ENCODE data around the gene CTNNA3. TPM values are rescaled to one million over a fixed set of nuclear protein-coding genes. Genes with fewer than 3 reads are reported as not detected.

The CTNNA3 gene
- total and polyA plus RNA-seq, 2 donors (not counting 1 experiment from before 2014, with no cell fraction given), result not detected

DNA sequence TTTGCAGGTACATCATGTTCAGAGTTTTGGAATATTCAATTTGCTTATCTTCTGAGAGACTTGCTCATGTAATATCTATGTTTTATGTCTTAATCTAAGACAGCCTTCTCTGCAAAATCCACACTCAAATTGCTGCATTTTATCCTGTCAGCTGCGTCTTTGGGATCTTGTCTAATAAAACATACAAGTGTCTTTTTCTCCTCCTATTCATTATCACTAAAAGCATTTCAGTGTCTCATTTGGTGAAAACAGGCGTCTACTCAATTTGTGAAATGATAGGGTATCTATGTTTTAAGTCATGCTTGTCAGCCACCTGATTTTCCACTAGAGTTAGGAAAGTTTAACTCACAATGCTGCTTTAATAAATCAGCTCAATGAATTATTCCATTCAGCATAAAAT lies 882.9 kb downstream of the CTNNA3 start:
- no peak overlapping the region for H3K27ac ChIP-seq (ENCODE audit: insufficient read depth, low read length)
- TF ChIP-seq EZH2 (IDR thresholded peaks at IDR 0.05; ENCODE audit: low read length, missing control alignments) (no peak), CTCF (conservative IDR thresholded peaks at IDR 0.05 in 1 of 2, IDR thresholded peaks at IDR 0.05 in 1 of 2; ENCODE audit: low read depth in 1 of 2, low read length in 2 of 2) (no peak)
- no peaks in the 10 kb centered on the region for H3K27me3 ChIP-seq (ENCODE audit: control insufficient read depth, insufficient read depth, low read length)
- no peak overlapping the region for H2AFZ ChIP-seq (ENCODE audit: low read length)
- no peaks in the 10 kb centered on the region for H3K79me2 ChIP-seq (ENCODE audit: control insufficient read depth, insufficient read depth, low read length)
- H3K4me2 ChIP-seq (ENCODE audit: extremely low read depth, insufficient read depth, low read length), result no peak overlapping the region
- H3K36me3 ChIP-seq (ENCODE audit: control insufficient read depth, insufficient read depth, low read length), result no peaks in the 10 kb centered on the region
- no peak overlapping the region for H3K9ac ChIP-seq (ENCODE audit: insufficient read depth, low read length)
- no peaks in the 10 kb centered on the region for H3K9me3 ChIP-seq (ENCODE audit: control insufficient read depth, insufficient read depth, low read depth, low read length)
- no peak for DNase-seq (ENCODE audit: low read depth in 2 of 2)
- no peaks in the 10 kb centered on the region for H3K4me1 ChIP-seq (ENCODE audit: control insufficient read depth, extremely low read depth, insufficient read depth, low read length)
- H3K4me3 ChIP-seq (replicated peaks in 1 of 4; ENCODE audit: control extremely low read depth in 1 of 4, insufficient read depth in 1 of 4, low read depth in 3 of 4, low read length in 4 of 4), result no peak overlapping the region
- H4K20me1 ChIP-seq (ENCODE audit: control insufficient read depth, extremely low read depth, insufficient read depth, low read length), result no peaks in the 10 kb centered on the region

GRCh38 chr10:66811211-66811610 lies 884.8 kb downstream of the CTNNA3 start:
- Histone ChIP-seq H3K4me2 (ENCODE audit: extremely low read depth, insufficient read depth, low read length) (no peak overlapping the region), H2AFZ (ENCODE audit: low read length) (no peak overlapping the region), H3K4me1 (ENCODE audit: control insufficient read depth, extremely low read depth, insufficient read depth, low read length) (no peaks in the 10 kb centered on the region), H3K27me3 (ENCODE audit: control insufficient read depth, insufficient read depth, low read length) (no peaks in the 10 kb centered on the region), H3K9ac (ENCODE audit: insufficient read depth, low read length) (no peak overlapping the region), H3K4me3 (replicated peaks in 1 of 4; ENCODE audit: control extremely low read depth in 1 of 4, insufficient read depth in 1 of 4, low read depth in 3 of 4, low read length in 4 of 4) (no peak overlapping the region), H3K27ac (ENCODE audit: insufficient read depth, low read length) (no peak overlapping the region), H3K79me2 (ENCODE audit: control insufficient read depth, insufficient read depth, low read length) (no peaks in the 10 kb centered on the region), H3K9me3 (ENCODE audit: control insufficient read depth, insufficient read depth, low read depth, low read length) (no peaks in the 10 kb centered on the region), H3K36me3 (ENCODE audit: control insufficient read depth, insufficient read depth, low read length) (no peaks in the 10 kb centered on the region), H4K20me1 (ENCODE audit: control insufficient read depth, extremely low read depth, insufficient read depth, low read length) (no peaks in the 10 kb centered on the region)
- TF ChIP-seq CTCF (conservative IDR thresholded peaks at IDR 0.05 in 1 of 2, IDR thresholded peaks at IDR 0.05 in 1 of 2; ENCODE audit: low read depth in 1 of 2, low read length in 2 of 2) (no peak), EZH2 (IDR thresholded peaks at IDR 0.05; ENCODE audit: low read length, missing control alignments) (no peak)
- no peak for DNase-seq (ENCODE audit: low read depth in 2 of 2)

DNA sequence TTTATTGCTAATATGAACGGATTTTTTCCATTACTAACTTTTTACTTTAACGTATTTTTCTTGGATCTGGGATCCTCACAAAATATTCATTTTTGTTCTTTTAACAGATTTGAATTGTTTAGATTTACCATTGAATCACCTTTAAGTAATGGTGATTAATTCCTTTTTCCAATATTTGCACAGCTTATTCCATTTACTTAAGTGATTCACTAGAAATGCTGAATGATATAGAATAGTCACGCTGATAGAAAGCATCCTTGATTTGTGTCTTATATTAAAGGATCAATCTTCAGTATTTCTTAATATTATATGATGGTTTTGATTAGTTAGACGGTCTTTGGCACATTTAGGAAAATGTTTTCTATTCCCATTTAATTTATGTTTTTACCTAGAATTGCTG lies 886.6 kb downstream of the CTNNA3 start:
- no peak overlapping the region for H3K27ac ChIP-seq (ENCODE audit: insufficient read depth, low read length)
- no peaks in the 10 kb centered on the region for H3K4me1 ChIP-seq (ENCODE audit: control insufficient read depth, extremely low read depth, insufficient read depth, low read length)
- TF ChIP-seq CTCF (conservative IDR thresholded peaks at IDR 0.05 in 1 of 2, IDR thresholded peaks at IDR 0.05 in 1 of 2; ENCODE audit: low read depth in 1 of 2, low read length in 2 of 2) (no peak), EZH2 (IDR thresholded peaks at IDR 0.05; ENCODE audit: low read length, missing control alignments) (no peak)
- no peaks in the 10 kb centered on the region for H3K36me3 ChIP-seq (ENCODE audit: control insufficient read depth, insufficient read depth, low read length)
- no peaks in the 10 kb centered on the region for H3K79me2 ChIP-seq (ENCODE audit: control insufficient read depth, insufficient read depth, low read length)
- no peak for DNase-seq (ENCODE audit: low read depth in 2 of 2)
- no peak overlapping the region for H2AFZ ChIP-seq (ENCODE audit: low read length)
- no peaks in the 10 kb centered on the region for H3K9me3 ChIP-seq (ENCODE audit: control insufficient read depth, insufficient read depth, low read depth, low read length)
- H3K4me2 ChIP-seq (ENCODE audit: extremely low read depth, insufficient read depth, low read length), result no peak overlapping the region
- no peak overlapping the region for H3K4me3 ChIP-seq (replicated peaks in 1 of 4; ENCODE audit: control extremely low read depth in 1 of 4, insufficient read depth in 1 of 4, low read depth in 3 of 4, low read length in 4 of 4)
- no peak overlapping the region for H3K9ac ChIP-seq (ENCODE audit: insufficient read depth, low read length)
- no peaks in the 10 kb centered on the region for H3K27me3 ChIP-seq (ENCODE audit: control insufficient read depth, insufficient read depth, low read length)
- no peaks in the 10 kb centered on the region for H4K20me1 ChIP-seq (ENCODE audit: control insufficient read depth, extremely low read depth, insufficient read depth, low read length)
